ENCODE data around the gene TBKBP1.

DNA sequence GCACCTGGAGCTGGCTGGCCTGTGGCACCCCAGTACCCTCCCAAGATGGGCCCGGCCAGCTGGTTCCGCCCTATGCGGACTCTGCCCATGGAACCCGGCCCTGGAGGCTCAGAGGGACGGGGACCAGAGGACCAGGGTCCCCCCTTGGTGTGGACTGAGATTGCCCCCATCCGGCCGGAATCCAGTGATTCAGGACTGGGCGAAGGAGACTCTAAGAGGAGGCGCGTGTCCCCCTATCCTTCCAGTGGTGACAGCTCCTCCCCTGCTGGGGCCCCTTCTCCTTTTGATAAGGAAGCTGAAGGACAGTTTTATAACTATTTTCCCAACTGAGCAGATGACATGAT lies 51.0 kb downstream of the TBKBP1 start:
- TF ChIP-seq CTCF (IDR thresholded peaks at IDR 0.05) (no peak), POLR2AphosphoS5 (IDR thresholded peaks at IDR 0.05; ENCODE audit: insufficient read depth in 1 of 2, low read depth in 1 of 2) (no peak)

All from vagina (tissue), 2 donors.